PFSK-1 (cell line): ENCODE results near the gene MYOG. TPM values are rescaled to one million over a fixed set of nuclear protein-coding genes. Genes with fewer than 3 reads are reported as not detected.

Experiments
- FOXP2 ChIP-seq: optimal IDR thresholded peaks from 2 replicates; pipeline ENCODE3; 2011; ENCODE audit warnings: borderline replicate concordance, control low read depth, inconsistent platforms; ENCODE audit not compliant: insufficient read depth; ENCODE audit errors: extremely low read length, extremely low read depth
- POLR2AphosphoS5 ChIP-seq: IDR thresholded peaks from 2 replicates; pipeline ENCODE4 v1.6.1; 2012; ENCODE audit warnings: low read depth, mild to moderate bottlenecking, control low read depth, low read length, moderate library complexity
- SIN3A ChIP-seq: IDR thresholded peaks from 2 replicates; pipeline ENCODE4 v1.6.1; 2012; ENCODE audit warnings: mild to moderate bottlenecking, low read length, moderate library complexity, borderline replicate concordance; ENCODE audit not compliant: insufficient read depth
- TAF1 ChIP-seq: IDR thresholded peaks from 2 replicates; pipeline ENCODE4 v1.6.1; 2012; ENCODE audit warnings: low read length, control low read depth, borderline replicate concordance; ENCODE audit not compliant: insufficient read depth
- polyA plus RNA-seq: library from polyadenylated mRNA; unstranded; fragments of >200 nt; gene quantifications from one replicate; pipeline ENCODE4 v1.2.1, GENCODE V29; 2012; ENCODE audit warnings: low read depth, missing spikeins; ENCODE audit not compliant: insufficient read length
- TF ChIP-seq, protein P1 (sequence below), 2 experiments: IDR thresholded peaks; 2 replicates each; pipeline versions ENCODE4 v1.6.1 to v1.8.0; 2011 to 2012; ENCODE audit warnings: low read depth in 2 of 2, low read length in 2 of 2, control low read depth in 1 of 2, inconsistent platforms in 1 of 2, mild to moderate bottlenecking in 1 of 2, moderate library complexity in 1 of 2; ENCODE audit not compliant: insufficient read depth in 1 of 2

Gene MYOG
- polyA plus RNA-seq: not detected

DNA sequence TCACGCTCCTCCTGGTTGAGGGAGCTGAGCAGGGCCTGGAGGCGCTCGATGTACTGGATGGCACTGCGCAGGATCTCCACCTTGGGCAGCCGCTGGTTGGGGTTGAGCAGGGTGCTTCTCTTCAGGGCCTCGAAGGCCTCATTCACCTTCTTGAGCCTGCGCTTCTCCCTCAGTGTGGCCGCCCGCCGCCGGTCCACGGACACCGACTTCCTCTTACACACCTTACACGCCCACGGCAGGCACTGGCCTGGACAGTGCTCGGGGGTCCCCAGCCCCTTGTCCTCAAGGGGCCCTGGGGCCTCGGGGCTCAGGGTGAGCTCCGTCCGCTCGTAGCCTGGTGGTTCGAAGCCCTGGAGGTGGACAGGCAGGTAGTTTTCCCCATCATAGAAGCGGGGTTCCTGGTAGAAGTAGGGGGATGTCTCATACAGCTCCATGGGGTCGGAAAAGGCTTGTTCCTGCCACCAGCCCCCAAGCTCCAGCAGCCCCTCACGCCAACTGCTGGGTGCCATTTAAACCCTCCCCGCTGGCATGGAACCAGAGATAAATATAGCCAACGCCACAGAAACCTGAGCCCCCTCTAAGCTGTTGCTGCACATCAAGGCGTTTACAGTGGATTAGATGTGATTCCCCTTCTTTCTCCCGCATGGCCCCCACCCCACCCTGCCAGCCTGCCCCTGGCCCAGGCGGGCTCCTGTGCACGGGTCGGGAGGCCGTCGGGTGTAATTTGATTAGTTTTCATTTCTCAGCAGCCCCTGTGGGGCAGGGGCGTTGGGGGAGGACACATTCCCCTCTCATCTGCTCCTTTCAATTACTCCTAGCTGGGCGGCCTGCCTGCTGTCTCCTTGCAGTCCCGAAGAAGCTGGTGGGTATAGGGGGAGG is at the start of gene MYOG:
MYOG (minus strand) TSS at position 485 of the 879 bp plus-strand sequence; CDS start at position 434, 51 bp downstream.
- TF ChIP-seq TAF1 (no peak), FOXP2 (no peak), SIN3A (no peak), POLR2AphosphoS5 (no peak)
- TF ChIP-seq, protein P1, sequence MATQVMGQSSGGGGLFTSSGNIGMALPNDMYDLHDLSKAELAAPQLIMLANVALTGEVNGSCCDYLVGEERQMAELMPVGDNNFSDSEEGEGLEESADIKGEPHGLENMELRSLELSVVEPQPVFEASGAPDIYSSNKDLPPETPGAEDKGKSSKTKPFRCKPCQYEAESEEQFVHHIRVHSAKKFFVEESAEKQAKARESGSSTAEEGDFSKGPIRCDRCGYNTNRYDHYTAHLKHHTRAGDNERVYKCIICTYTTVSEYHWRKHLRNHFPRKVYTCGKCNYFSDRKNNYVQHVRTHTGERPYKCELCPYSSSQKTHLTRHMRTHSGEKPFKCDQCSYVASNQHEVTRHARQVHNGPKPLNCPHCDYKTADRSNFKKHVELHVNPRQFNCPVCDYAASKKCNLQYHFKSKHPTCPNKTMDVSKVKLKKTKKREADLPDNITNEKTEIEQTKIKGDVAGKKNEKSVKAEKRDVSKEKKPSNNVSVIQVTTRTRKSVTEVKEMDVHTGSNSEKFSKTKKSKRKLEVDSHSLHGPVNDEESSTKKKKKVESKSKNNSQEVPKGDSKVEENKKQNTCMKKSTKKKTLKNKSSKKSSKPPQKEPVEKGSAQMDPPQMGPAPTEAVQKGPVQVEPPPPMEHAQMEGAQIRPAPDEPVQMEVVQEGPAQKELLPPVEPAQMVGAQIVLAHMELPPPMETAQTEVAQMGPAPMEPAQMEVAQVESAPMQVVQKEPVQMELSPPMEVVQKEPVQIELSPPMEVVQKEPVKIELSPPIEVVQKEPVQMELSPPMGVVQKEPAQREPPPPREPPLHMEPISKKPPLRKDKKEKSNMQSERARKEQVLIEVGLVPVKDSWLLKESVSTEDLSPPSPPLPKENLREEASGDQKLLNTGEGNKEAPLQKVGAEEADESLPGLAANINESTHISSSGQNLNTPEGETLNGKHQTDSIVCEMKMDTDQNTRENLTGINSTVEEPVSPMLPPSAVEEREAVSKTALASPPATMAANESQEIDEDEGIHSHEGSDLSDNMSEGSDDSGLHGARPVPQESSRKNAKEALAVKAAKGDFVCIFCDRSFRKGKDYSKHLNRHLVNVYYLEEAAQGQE (IDR thresholded peaks at IDR 0.05; ENCODE audit: insufficient read depth in 1 of 2, low read depth in 2 of 2, low read length in 2 of 2): no peak

DNA sequence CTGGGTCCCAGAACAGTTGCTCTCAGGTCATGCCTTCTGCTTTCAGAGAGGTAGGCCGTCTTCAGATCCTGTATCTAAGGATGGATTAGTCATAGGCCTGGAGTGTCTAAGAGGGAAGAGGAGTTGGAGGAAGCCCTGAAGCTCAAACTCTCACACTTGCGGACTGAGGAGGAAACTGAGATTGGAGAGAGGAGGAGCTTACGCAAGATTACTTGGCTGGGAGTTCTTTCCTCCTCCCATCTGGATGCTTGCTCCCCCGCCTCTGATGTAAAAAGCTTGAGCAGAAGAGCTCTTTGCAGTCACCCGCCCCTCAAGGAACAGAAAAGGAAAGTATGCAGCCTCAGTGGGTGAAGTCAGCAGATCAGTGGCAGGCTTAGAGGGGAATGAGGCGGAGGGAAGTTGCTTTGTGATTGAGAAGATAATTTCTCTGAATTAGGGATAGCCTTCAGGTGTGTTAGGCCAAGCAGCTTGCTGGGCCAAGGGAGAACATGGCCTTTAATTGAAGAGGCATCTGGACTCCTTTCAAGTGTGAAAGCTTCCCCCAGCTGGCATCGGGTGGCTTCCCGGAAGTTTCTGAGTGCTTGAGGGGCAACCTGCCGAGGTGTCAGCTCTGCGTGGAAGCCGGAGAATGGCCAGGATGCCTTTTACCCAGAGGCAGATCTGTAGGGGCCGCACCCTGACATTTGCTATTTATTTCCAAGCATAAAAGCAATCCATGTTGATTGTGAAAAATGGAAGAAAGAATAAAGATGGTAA is 48.3 kb upstream of the MYOG start:
- no peak for TF ChIP-seq POLR2AphosphoS5
- TF ChIP-seq, protein P1 (IDR thresholded peaks at IDR 0.05; ENCODE audit: insufficient read depth in 1 of 2, low read depth in 2 of 2, low read length in 2 of 2): no peak
- TF ChIP-seq SIN3A: no peak
- no peak for TF ChIP-seq FOXP2
- no peak for TF ChIP-seq TAF1

DNA sequence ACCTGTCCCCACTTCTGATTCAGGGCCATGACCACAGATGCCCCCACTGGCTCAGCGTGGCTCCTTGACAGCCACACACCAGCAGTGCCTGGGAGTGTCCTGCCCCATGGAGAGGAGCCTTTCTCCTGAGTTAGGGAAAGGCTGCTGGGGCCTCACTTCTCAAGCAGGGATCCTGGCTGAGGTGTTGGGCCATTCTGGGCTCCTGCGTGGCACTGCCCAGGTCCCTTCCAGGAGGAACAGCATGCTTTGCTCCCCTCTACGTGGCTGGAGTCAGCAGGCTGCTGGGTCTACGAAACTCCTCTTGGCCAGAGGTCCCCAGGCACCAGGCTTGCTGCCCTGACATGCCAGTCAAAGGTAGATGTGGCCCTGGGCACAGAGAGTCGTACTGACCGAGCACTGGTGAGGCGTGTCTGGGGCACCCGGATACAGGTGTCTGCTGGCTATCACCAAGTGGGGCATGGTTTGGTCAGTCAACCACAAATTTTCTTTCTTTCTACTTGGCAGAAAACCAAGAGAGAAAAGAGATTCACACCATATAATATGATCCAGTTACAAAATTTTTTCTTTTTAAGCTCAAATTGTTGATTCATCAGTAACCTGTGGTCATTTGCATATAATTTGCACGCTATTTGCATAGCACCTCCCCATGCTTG is 45.9 kb upstream of the MYOG start:
- TF ChIP-seq POLR2AphosphoS5: no peak
- TF ChIP-seq TAF1: no peak
- TF ChIP-seq SIN3A: no peak
- TF ChIP-seq FOXP2: no peak
- TF ChIP-seq, protein P1 (IDR thresholded peaks at IDR 0.05; ENCODE audit: insufficient read depth in 1 of 2, low read depth in 2 of 2, low read length in 2 of 2): no peak

DNA sequence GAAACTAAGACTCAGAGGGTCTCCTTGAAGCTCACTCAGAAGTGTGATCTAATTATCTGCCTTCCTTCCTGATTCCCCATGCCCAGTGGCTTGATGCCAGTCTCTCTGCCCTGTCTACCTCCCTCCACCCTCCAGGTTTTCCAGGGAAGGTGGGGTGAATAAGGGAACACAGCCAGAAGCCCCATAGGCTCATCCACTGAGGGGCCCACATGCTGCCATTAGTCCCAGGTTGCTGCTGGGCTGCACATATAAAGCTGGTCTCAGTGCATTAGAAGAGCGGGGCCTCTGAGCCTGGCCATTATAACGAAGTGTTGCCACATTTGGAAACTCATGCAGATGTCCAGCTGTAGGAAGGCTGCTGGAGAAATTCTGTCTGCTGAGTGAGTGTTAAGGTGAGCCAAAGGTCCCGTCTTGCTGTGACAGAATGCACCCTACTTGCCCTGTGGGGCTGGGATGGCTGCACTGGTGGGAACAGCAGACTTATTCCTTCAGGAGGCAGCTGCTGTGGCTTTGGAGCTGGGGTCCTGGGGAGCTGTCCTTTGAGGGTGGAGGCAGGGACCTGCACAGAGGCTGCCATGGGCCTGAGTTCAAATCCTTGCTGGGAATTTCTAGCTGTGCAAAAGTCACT is 44.7 kb upstream of the MYOG start:
- no peak for TF ChIP-seq SIN3A
- TF ChIP-seq TAF1: no peak
- no peak for TF ChIP-seq POLR2AphosphoS5
- TF ChIP-seq, protein P1 (IDR thresholded peaks at IDR 0.05; ENCODE audit: insufficient read depth in 1 of 2, low read depth in 2 of 2, low read length in 2 of 2): no peak
